Measurements from ENCODE around the gene ABCC10. TPM values are rescaled to one million over a fixed set of nuclear protein-coding genes. Genes with fewer than 3 reads are reported as not detected.

The ABCC10 gene
- total RNA-seq, 3 donors from 2014 or later, result 25.3 to 43.3 (median 37.4) TPM

DNA sequence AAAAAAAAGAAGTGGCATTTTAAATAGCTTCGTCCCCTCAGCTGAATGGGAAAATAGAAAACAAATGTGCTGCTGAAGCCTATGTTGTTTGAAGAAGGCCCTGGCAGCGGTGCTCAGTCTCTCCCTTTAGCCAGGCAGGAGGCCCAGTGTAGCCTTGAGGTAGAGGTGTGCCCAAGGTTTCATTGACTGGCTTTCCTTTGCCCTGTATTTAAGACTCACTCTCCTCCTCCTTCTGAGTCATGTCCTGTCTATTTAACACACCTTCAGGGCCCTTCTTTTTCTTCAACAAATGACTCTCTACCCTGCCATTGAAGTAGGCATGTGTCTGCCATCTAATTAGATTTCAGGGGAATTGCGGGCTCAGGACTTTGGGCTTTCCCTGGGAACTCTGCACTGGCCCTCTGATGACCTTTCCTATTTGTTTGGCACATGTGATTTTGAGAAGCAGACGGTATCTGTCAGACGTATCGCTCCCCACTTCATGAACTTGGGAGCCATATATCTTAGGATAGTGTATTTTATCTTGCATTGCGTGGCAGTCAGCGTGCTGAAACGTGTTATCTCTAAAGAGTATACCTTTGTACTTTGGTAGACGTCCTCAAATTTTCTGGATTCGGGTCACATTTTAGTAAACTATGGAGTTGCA lies 54.4 kb downstream of the ABCC10 start:
- ATAC-seq (peak; percentile 34), DNase-seq (no peak)
- intact Hi-C loops (cut with DNase I, micrococcal nuclease), result no loop called here
- no peak for TF ChIP-seq CTCF (IDR thresholded peaks at IDR 0.05)
- no peaks in the 10 kb centered on the region for H3K36me3 ChIP-seq (ENCODE audit: low read depth)
- H3K4me1 ChIP-seq (ENCODE audit: low read depth), result peaks cover 9% of the 10 kb centered on the region
- no peak overlapping the region for H3K4me3 ChIP-seq
- H3K9me3 ChIP-seq, result no peaks in the 10 kb centered on the region

DNA sequence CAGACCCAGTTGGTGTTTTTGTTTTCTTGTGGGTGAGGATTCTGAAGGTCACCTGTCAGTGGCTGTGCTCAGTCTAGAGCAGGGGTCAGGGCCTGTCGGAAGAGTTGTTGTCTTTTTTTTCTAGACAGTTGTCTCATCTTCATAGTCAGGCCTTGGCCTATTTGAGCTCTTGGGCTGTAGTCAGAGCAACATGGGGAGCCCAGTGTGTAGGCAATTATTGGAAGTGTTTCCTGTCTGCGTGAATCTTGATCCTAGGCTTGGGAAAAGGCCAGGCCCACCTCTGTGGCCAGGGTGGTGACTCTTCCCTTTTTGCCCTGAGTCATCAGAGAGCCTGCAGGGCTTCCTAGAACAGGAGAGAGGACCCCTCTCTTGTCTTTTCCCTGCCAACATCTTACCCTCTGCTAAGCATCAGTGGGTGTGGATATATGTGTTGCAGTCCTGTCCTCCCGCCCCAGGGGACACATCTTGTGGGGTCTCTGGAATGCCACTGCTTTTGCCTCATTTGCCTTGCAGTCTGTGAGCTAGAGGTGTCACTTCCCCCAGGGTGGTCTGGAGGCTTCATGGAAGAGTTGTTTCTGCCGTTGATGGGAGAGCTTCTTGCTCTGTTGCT lies 61.4 kb downstream of the ABCC10 start:
- no peak for ATAC-seq
- no peak for TF ChIP-seq CTCF (IDR thresholded peaks at IDR 0.05)
- intact Hi-C loops (cut with DNase I, micrococcal nuclease), result no loop called here

DNA sequence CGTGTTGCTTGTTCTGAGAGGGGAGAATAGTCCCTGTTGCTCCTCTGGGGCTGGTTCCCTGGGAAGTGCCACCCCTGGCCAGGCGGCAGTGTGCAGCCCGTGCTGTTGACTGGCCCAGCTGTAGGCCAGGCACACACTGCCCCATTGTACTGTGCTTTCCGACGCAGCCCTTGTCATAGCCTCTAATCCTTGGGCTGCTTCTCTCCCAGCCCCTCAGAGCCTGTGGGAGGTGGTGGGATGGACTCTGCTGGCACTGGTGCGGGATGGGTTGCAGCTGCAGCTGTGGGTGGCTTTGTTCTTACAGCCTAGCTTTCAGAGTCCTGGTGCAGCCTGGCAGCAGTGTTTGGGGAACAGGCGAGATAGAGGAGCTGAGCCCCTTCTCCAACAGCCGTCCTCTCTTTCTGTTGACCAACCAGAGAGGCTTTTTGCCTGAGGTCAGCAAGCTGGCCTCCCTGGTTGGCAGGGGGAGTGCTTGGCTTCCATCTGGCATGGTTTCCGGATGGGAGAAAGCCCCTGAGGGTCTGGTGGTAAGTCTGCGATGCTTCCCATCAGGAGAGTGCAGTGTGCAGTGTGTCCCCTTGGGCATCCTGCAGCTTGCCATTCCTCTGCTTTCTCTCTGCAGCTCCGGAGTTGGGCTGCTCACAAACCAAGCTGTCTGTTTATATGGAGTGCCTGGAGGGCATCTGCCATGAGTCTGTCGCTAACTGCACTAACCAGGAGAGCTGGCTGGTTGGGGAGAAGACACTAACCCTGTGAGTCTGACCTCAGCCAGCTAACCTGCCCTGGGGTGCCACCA lies 62.1 kb downstream of the ABCC10 start:
- Histone ChIP-seq H3K9me3 (no peaks in the 10 kb centered on the region), H3K4me3 (no peak overlapping the region), H3K4me1 (ENCODE audit: low read depth) (peaks cover 7% of the 10 kb centered on the region), H3K36me3 (ENCODE audit: low read depth) (no peaks in the 10 kb centered on the region)
- ATAC-seq (no peak), DNase-seq (no peak)
- no peak for TF ChIP-seq CTCF (IDR thresholded peaks at IDR 0.05)
- intact Hi-C loops (cut with DNase I, micrococcal nuclease), result no loop called here

More for the DNA sequence above, 61.4 kb downstream of the ABCC10 start:
- H3K9me3 ChIP-seq, result no peaks in the 10 kb centered on the region
- peaks cover 7% of the 10 kb centered on the region for H3K4me1 ChIP-seq (ENCODE audit: low read depth)
- no peak overlapping the region for H3K4me3 ChIP-seq
- H3K36me3 ChIP-seq (ENCODE audit: low read depth), result no peaks in the 10 kb centered on the region
- no peak for DNase-seq

GRCh38 chr6:43490523-43490939 lies 63.2 kb downstream of the ABCC10 start:
- no peak for TF ChIP-seq CTCF (IDR thresholded peaks at IDR 0.05)
- ATAC-seq (no peak), DNase-seq (no peak)
- Histone ChIP-seq H3K4me1 (ENCODE audit: low read depth) (peaks cover 7% of the 10 kb centered on the region), H3K36me3 (ENCODE audit: low read depth) (no peaks in the 10 kb centered on the region), H3K9me3 (no peaks in the 10 kb centered on the region), H3K4me3 (no peak overlapping the region)
- intact Hi-C loops (cut with DNase I, micrococcal nuclease), result no loop called here

DNA sequence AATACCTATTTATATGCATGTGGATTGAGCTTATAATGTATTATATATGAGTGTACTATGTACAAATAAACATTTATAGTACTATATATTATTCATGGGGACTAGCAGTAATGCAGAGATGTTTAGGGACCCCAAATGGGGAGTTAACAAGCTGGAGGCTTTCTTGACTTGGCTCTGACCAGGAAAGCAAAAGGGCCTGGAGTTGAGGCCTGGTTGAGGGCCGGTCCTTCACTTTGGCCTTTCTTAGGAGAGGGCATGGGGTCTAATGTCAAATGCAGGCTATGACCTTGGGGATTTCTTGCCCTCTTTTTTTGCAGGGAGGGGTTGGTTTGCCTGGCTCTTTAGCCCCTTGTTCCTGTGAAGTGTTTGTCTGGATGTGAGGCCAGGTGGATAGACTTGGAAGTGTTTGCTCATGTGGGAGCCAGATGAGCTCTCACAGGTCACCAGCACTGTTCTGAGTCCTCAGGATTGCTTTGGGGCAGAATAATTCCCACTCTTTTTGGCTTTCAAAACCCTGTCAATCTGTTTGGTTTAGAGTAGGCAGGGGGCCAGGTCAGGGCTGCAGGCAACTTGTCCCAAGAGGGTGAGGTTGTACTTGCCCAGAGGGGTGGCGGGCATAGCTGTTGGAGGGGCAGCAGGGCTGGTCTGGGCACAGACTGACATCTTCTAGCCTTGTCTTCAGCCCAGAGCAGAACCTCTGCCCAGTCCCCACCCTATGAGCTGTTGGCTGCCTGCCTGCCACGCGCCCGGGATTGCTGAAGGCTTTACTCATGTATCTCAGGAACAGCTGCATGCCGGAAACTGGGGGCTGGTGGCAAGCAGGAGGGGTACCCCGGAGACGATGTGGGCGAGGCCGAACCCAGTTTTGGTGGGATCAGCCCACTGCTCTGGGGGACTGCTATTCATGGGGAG lies 64.7 kb downstream of the ABCC10 start:
- Histone ChIP-seq H3K36me3 (ENCODE audit: low read depth) (no peaks in the 10 kb centered on the region), H3K9me3 (no peaks in the 10 kb centered on the region), H3K4me3 (no peak overlapping the region), H3K4me1 (ENCODE audit: low read depth) (peaks cover 7% of the 10 kb centered on the region)
- ATAC-seq, result peak; percentile 65
- peak; percentile 73 to 76 (median 76) for DNase-seq
- no peak for TF ChIP-seq CTCF (IDR thresholded peaks at IDR 0.05)
- intact Hi-C loops (cut with DNase I, micrococcal nuclease), result no loop called here

Measured in mucosa of descending colon (tissue), 3 donors.